SU-DHL-6 (cell line): ENCODE measurements around the gene ETS1.

Experiments used
- H2AFZ ChIP-seq: fragments of 200-600 bp; sonication (generic); 2 replicates; pipeline ENCODE4 v1.6.1; 2014; ENCODE audit warnings: low read depth, mild to moderate bottlenecking, moderate library complexity, mixed read lengths, antibody characterized with exemption, low read length; ENCODE audit not compliant: severe bottlenecking
- H3F3A ChIP-seq: fragments of 200-600 bp; shearing (Covaris generic); 2 replicates; pipeline ENCODE4 v1.6.0; 2016; ENCODE audit warnings: antibody characterized with exemption, mild to moderate bottlenecking; ENCODE audit not compliant: insufficient read depth
- H3K27ac ChIP-seq: fragments of 200-600 bp; sonication (generic); 2 replicates; pipeline ENCODE4 v1.5.1; 2016; ENCODE audit warnings: low read depth, mild to moderate bottlenecking, low read length, moderate library complexity, mixed read lengths
- H3K27me3 ChIP-seq: fragments of 200-600 bp; sonication (generic), shearing (Covaris generic); 2 replicates; pipeline ENCODE4 v1.6.0; 2014; ENCODE audit warnings: mild to moderate bottlenecking, low read length
- H3K36me3 ChIP-seq: fragments of 200-600 bp; sonication (generic); 2 replicates; pipeline ENCODE4 v1.6.1; 2014; ENCODE audit warnings: mild to moderate bottlenecking, low read length, mixed read lengths
- H3K4me2 ChIP-seq: fragments of 300-600, 200-600 bp; shearing (Covaris generic), sonication (generic); 2 replicates; pipeline ENCODE4 v1.6.0; 2014; ENCODE audit warnings: low read length, low read depth, mild to moderate bottlenecking; ENCODE audit not compliant: poor library complexity, severe bottlenecking
- H3K4me3 ChIP-seq: fragments of 200-600 bp; sonication (generic); 2 replicates; pipeline ENCODE4 v1.5.1; 2014; ENCODE audit warnings: antibody characterized with exemption, low read length, mild to moderate bottlenecking, mixed read lengths; ENCODE audit not compliant: insufficient read depth, poor library complexity, severe bottlenecking
- H3K79me2 ChIP-seq: fragments of 200-600 bp; sonication (generic); 2 replicates; pipeline ENCODE4 v1.6.1; 2014; ENCODE audit warnings: mild to moderate bottlenecking, low read length, moderate library complexity; ENCODE audit not compliant: insufficient read depth
- H3K9ac ChIP-seq: fragments of 200-600 bp; sonication (generic); 2 replicates; pipeline ENCODE4 v1.7.0; 2014; ENCODE audit warnings: mild to moderate bottlenecking, low read length
- H3K9me2 ChIP-seq: fragments of 200-600 bp; sonication (generic); replicated peaks from 2 replicates; pipeline ENCODE4 v1.6.1; 2014; ENCODE audit warnings: low read length; ENCODE audit not compliant: insufficient read depth
- H3K9me3 ChIP-seq: fragments of 200-600 bp; sonication (generic); 2 replicates; pipeline ENCODE4 v1.6.1; 2014; ENCODE audit warnings: low read length, mixed read lengths; ENCODE audit not compliant: insufficient read depth
- H4K20me1 ChIP-seq: fragments of 200-600 bp; sonication (generic); 2 replicates; pipeline ENCODE4 v1.6.1; 2014; ENCODE audit warnings: low read depth, mild to moderate bottlenecking, antibody characterized with exemption, low read length, moderate library complexity, mixed read lengths
- EZH2phosphoT487 ChIP-seq: fragments of 200-600 bp; sonication (generic), shearing (Covaris generic); conservative IDR thresholded peaks from 2 replicates; pipeline ENCODE4 v1.6.1; 2018; ENCODE audit warnings: mild to moderate bottlenecking, antibody characterized with exemption, low read length, moderate library complexity, mixed read lengths
- TF ChIP-seq, protein P1 (sequence below): fragments of 200-600 bp; sonication (generic); IDR thresholded peaks from one replicate; pipeline ENCODE4 v1.5.1; 2017; ENCODE audit warnings: antibody characterized with exemption, mild to moderate bottlenecking, low read length, moderate library complexity; ENCODE audit not compliant: insufficient read depth, poor library complexity, severe bottlenecking

The ETS1 gene

DNA sequence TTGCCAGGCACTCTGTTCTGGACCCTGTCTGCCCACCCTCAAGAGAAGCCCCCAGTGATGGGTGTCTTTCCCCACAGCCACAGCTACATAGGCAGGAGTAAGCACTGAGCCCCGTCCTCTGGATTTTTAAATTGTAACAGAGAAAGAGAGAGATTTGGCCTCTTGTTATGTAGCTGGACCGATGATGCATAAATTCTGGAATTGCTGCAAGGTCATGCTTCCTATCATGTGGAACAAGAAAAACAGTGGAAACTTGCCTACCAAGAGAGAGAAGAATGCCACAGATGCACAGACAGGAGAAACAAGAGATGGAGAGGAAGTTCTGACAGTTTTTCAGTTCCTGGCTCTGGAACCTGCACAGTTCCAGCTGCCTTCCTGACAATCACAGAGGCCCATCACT is 150.2 kb downstream of the ETS1 start:
- Histone ChIP-seq H3K27ac (no peak overlapping the region), H3K36me3 (no peaks in the 10 kb centered on the region), H3K9ac (no peak overlapping the region), H3K79me2 (no peaks in the 10 kb centered on the region), H3K4me3 (no peak overlapping the region), H3F3A (no peaks in the 10 kb centered on the region), H2AFZ (no peak overlapping the region), H3K4me2 (no peak overlapping the region), H3K9me3 (no peaks in the 10 kb centered on the region), H3K27me3 (no peaks in the 10 kb centered on the region), H4K20me1 (no peaks in the 10 kb centered on the region), H3K9me2 (no peaks in the 10 kb centered on the region)
- TF ChIP-seq, protein P1, sequence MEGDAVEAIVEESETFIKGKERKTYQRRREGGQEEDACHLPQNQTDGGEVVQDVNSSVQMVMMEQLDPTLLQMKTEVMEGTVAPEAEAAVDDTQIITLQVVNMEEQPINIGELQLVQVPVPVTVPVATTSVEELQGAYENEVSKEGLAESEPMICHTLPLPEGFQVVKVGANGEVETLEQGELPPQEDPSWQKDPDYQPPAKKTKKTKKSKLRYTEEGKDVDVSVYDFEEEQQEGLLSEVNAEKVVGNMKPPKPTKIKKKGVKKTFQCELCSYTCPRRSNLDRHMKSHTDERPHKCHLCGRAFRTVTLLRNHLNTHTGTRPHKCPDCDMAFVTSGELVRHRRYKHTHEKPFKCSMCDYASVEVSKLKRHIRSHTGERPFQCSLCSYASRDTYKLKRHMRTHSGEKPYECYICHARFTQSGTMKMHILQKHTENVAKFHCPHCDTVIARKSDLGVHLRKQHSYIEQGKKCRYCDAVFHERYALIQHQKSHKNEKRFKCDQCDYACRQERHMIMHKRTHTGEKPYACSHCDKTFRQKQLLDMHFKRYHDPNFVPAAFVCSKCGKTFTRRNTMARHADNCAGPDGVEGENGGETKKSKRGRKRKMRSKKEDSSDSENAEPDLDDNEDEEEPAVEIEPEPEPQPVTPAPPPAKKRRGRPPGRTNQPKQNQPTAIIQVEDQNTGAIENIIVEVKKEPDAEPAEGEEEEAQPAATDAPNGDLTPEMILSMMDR, result no peak
- no peak for TF ChIP-seq EZH2phosphoT487

DNA sequence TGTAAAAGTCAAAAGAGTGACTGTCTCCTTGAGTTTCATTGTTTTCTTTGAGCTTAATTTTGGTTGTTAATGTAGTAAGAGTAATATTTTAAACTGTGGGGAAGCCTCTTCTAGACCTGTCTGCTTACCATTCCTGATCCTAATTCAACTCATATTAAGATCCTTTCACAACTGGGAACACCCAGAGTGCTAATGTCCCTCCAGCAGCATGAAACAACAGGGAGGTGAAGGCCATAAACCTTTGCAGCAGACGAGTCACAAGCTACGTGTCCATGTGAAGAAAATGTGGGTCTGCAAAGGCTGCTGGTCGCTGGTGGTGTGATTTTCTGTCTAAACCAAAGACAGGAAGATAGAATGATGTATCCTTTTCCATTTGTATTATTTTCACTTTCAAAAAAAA is 152.5 kb downstream of the ETS1 start:
- no peak overlapping the region for H3K4me3 ChIP-seq
- no peaks in the 10 kb centered on the region for H3K79me2 ChIP-seq

DNA sequence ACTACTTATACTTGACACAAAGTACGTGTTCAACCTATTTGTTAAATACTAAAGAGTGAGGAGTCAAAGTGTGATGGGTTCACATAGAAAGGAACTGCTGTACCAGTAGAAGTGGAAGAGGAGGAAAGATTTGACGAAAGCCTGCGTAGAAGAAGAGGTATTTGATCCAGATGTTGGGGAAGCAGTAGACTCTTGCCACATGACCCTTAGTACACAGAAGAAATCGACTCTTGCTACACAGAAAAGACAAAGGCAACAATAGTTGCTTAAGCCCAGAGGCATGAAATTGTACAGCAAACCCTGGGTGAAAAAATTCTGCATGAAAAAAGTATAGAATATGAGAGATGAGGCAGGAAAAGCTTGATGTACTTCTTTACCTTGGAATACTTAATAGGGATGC is 152.9 kb downstream of the ETS1 start:
- Histone ChIP-seq H3F3A (no peaks in the 10 kb centered on the region), H3K9ac (no peak overlapping the region), H3K4me3 (no peak overlapping the region), H4K20me1 (no peaks in the 10 kb centered on the region), H3K36me3 (no peaks in the 10 kb centered on the region), H3K4me2 (no peak overlapping the region), H3K9me2 (no peaks in the 10 kb centered on the region), H3K27ac (no peak overlapping the region), H3K27me3 (no peaks in the 10 kb centered on the region), H3K9me3 (no peaks in the 10 kb centered on the region), H3K79me2 (no peaks in the 10 kb centered on the region), H2AFZ (no peak overlapping the region)
- TF ChIP-seq, protein P1, result no peak
- TF ChIP-seq EZH2phosphoT487, result no peak

More for the DNA sequence above, 152.5 kb downstream of the ETS1 start:
- Histone ChIP-seq H3K36me3 (no peaks in the 10 kb centered on the region), H3K9me3 (no peaks in the 10 kb centered on the region), H3F3A (no peaks in the 10 kb centered on the region), H3K9me2 (no peaks in the 10 kb centered on the region), H3K27me3 (no peaks in the 10 kb centered on the region), H4K20me1 (no peaks in the 10 kb centered on the region), H2AFZ (no peak overlapping the region), H3K27ac (no peak overlapping the region), H3K4me2 (no peak overlapping the region), H3K9ac (no peak overlapping the region)
- TF ChIP-seq EZH2phosphoT487, result no peak
- TF ChIP-seq, protein P1, result no peak

DNA sequence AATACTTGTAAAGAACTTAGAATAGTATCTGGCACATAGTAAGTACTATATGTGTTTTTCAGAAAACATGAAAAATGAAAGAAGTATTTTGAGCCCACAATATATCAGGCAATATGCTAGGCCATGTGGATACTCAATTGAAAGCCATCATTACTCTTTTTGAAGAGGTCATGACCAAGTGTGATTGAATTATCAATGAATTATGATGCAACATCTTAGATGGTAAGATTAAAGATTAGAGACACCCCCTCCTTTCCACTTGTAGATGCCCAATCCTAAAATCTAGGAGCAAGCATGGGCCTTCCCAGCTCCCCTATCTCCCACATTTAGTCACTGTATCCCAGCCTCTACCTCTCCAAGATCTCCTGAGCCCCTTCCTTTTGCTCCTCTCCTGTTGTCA is 154.4 kb downstream of the ETS1 start:
- Histone ChIP-seq H4K20me1 (no peaks in the 10 kb centered on the region), H2AFZ (no peak overlapping the region), H3K4me2 (no peak overlapping the region), H3K27ac (no peak overlapping the region), H3F3A (no peaks in the 10 kb centered on the region), H3K27me3 (no peaks in the 10 kb centered on the region), H3K9me2 (no peaks in the 10 kb centered on the region), H3K9me3 (no peaks in the 10 kb centered on the region), H3K4me3 (no peak overlapping the region), H3K79me2 (no peaks in the 10 kb centered on the region), H3K36me3 (no peaks in the 10 kb centered on the region), H3K9ac (no peak overlapping the region)
- TF ChIP-seq, protein P1, result no peak
- TF ChIP-seq EZH2phosphoT487, result no peak
